ENCODE data around the gene MLC1.
"Not testable (repeated sequence)": the region's sequence is repeated elsewhere in the genome, so short reads cannot be mapped to it uniquely, and the experiment has no call there.

The MLC1 gene

GRCh38 chr22:50089682-50090411 lies 4.6 kb upstream of the MLC1 start, which contains the start of gene MOV10L1:
Gene MOV10L1, plus strand, starts transcription at chr22:50090006. Its CDS starts 83 bp downstream, at chr22:50090089.
- TF ChIP-seq CTCF (IDR thresholded peaks at IDR 0.05; ENCODE audit: borderline replicate concordance, insufficient read depth, low read depth, low read length), result no peak
- H3K4me3 ChIP-seq (ENCODE audit: low read depth, low read length), result no peak within 1 kb of the TSS

DNA sequence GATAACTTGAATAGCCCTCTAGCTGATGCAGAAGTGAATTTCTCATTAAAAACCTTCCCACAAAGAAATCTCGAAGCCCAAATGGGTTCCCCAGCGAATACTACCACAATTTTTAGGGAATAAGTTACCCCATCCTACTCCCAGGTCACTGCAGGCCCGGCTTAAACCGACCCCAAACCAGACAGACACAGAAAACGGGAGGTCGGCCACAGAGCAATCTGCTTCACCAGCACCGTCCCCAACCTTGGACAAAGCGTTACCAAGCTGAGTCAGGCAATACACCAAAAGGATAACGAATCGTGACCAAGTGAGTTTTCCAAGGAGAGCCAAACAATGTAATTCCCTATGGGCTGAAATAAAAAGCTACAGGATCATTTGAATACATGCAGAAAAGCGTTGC lies 4.0 kb upstream of the MLC1 start:
- no peak for TF ChIP-seq CTCF (IDR thresholded peaks at IDR 0.05; ENCODE audit: borderline replicate concordance, insufficient read depth, low read depth, low read length)
- H3K4me3 ChIP-seq (ENCODE audit: low read depth, low read length), result no peak overlapping the region

GRCh38 chr22:50088096-50088495 lies 2.9 kb upstream of the MLC1 start:
- H3K4me3 ChIP-seq (ENCODE audit: low read depth, low read length), result no peak overlapping the region
- TF ChIP-seq CTCF (IDR thresholded peaks at IDR 0.05; ENCODE audit: borderline replicate concordance, insufficient read depth, low read depth, low read length), result no peak

GRCh38 chr22:50087646-50088045 lies 2.4 kb upstream of the MLC1 start:
- TF ChIP-seq CTCF (IDR thresholded peaks at IDR 0.05; ENCODE audit: borderline replicate concordance, insufficient read depth, low read depth, low read length), result no peak
- no peak overlapping the region for H3K4me3 ChIP-seq (ENCODE audit: low read depth, low read length)

- not testable (repeated sequence) for H3K4me3 ChIP-seq (ENCODE audit: low read depth, low read length)
Measured at GRCh38 chr22:50086975-50087374, 1.7 kb upstream of the MLC1 start.

- no peak overlapping the region for H3K4me3 ChIP-seq (ENCODE audit: low read depth, low read length)
- no peak for TF ChIP-seq CTCF (IDR thresholded peaks at IDR 0.05; ENCODE audit: borderline replicate concordance, insufficient read depth, low read depth, low read length)
Measured at GRCh38 chr22:50086526-50086925, 1.3 kb upstream of the MLC1 start.

GRCh38 chr22:50084614-50085021 lies 608 bp downstream of the MLC1 start:
- H3K4me3 ChIP-seq (ENCODE audit: low read depth, low read length), result no peak overlapping the region
- no peak for TF ChIP-seq CTCF (IDR thresholded peaks at IDR 0.05; ENCODE audit: borderline replicate concordance, insufficient read depth, low read depth, low read length)

Data from GM12875 (cell line).